Measurements from ENCODE around the gene LRCH1.
A peak's percentile ranks its signal among the peaks of the same experiment; 100 is the strongest.
"Not testable (repeated sequence)": the region's sequence is repeated elsewhere in the genome, so short reads cannot be mapped to it uniquely, and the experiment has no call there.

LRCH1 gene

GRCh38 chr13:46751811-46752635 is 199.1 kb downstream of the LRCH1 start:
- no peaks in the 10 kb centered on the region for H3K9me3 Mint-ChIP-seq
- H3K4me1 Mint-ChIP-seq, result peaks cover 34% of the 10 kb centered on the region
- H3K4me3 Mint-ChIP-seq, result peak overlapping the region; percentile 44
- H3K36me3 Mint-ChIP-seq, result peaks cover 7% of the 10 kb centered on the region
- H3K27me3 Mint-ChIP-seq, result no peaks in the 10 kb centered on the region
- peak overlapping the region; percentile 81 for H3K27ac Mint-ChIP-seq

GRCh38 chr13:46753137-46753536 is 200.2 kb downstream of the LRCH1 start:
- H3K36me3 Mint-ChIP-seq, result peaks cover 7% of the 10 kb centered on the region
- no peak overlapping the region for H3K4me3 Mint-ChIP-seq
- no peaks in the 10 kb centered on the region for H3K27me3 Mint-ChIP-seq
- no peaks in the 10 kb centered on the region for H3K9me3 Mint-ChIP-seq
- no peak overlapping the region for H3K27ac Mint-ChIP-seq
- peaks cover 34% of the 10 kb centered on the region for H3K4me1 Mint-ChIP-seq

- Mint-ChIP-seq H3K27me3 (no peaks in the 10 kb centered on the region), H3K27ac (no peak overlapping the region), H3K36me3 (peaks cover 2% of the 10 kb centered on the region), H3K4me1 (peaks cover 34% of the 10 kb centered on the region), H3K9me3 (no peaks in the 10 kb centered on the region), H3K4me3 (no peak overlapping the region)
Measured at GRCh38 chr13:46753917-46754316, 200.9 kb downstream of the LRCH1 start.

GRCh38 chr13:46754812-46755211 is 201.8 kb downstream of the LRCH1 start:
- no peaks in the 10 kb centered on the region for H3K36me3 Mint-ChIP-seq
- no peaks in the 10 kb centered on the region for H3K27me3 Mint-ChIP-seq
- H3K4me3 Mint-ChIP-seq, result no peak overlapping the region
- H3K9me3 Mint-ChIP-seq, result no peaks in the 10 kb centered on the region
- no peak overlapping the region for H3K27ac Mint-ChIP-seq
- H3K4me1 Mint-ChIP-seq, result peaks cover 31% of the 10 kb centered on the region

- H3K4me1 Mint-ChIP-seq, result peaks cover 24% of the 10 kb centered on the region
- not testable (repeated sequence) for H3K36me3 Mint-ChIP-seq, H3K4me3 Mint-ChIP-seq, H3K27ac Mint-ChIP-seq, H3K27me3 Mint-ChIP-seq, H3K9me3 Mint-ChIP-seq
Measured at GRCh38 chr13:46755508-46755907, 202.5 kb downstream of the LRCH1 start.

- Mint-ChIP-seq H3K9me3 (no peaks in the 10 kb centered on the region), H3K36me3 (no peaks in the 10 kb centered on the region), H3K27ac (no peak overlapping the region), H3K4me3 (no peak overlapping the region), H3K27me3 (no peaks in the 10 kb centered on the region), H3K4me1 (peaks cover 12% of the 10 kb centered on the region)
Measured at GRCh38 chr13:46756977-46757376, 204.0 kb downstream of the LRCH1 start.

- H3K36me3 Mint-ChIP-seq, result no peaks in the 10 kb centered on the region
- no peak overlapping the region for H3K27ac Mint-ChIP-seq
- no peak overlapping the region for H3K4me3 Mint-ChIP-seq
- no peaks in the 10 kb centered on the region for H3K27me3 Mint-ChIP-seq
- peaks cover 8% of the 10 kb centered on the region for H3K4me1 Mint-ChIP-seq
- no peaks in the 10 kb centered on the region for H3K9me3 Mint-ChIP-seq
Measured at GRCh38 chr13:46757640-46758039, 204.7 kb downstream of the LRCH1 start.

- Mint-ChIP-seq H3K27me3 (no peaks in the 10 kb centered on the region), H3K36me3 (no peaks in the 10 kb centered on the region), H3K9me3 (no peaks in the 10 kb centered on the region), H3K4me1 (no peaks in the 10 kb centered on the region), H3K4me3 (no peak overlapping the region), H3K27ac (no peak overlapping the region)
Measured at GRCh38 chr13:46759846-46760245, 206.9 kb downstream of the LRCH1 start.

GRCh38 chr13:46761174-46761573 is 208.2 kb downstream of the LRCH1 start:
- Mint-ChIP-seq H3K27me3 (no peaks in the 10 kb centered on the region), H3K4me1 (no peaks in the 10 kb centered on the region), H3K36me3 (no peaks in the 10 kb centered on the region), H3K9me3 (no peaks in the 10 kb centered on the region), H3K4me3 (no peak overlapping the region), H3K27ac (no peak overlapping the region)

- Mint-ChIP-seq H3K27ac (no peak overlapping the region), H3K36me3 (no peaks in the 10 kb centered on the region), H3K9me3 (no peaks in the 10 kb centered on the region), H3K27me3 (no peaks in the 10 kb centered on the region), H3K4me1 (no peaks in the 10 kb centered on the region), H3K4me3 (no peak overlapping the region)
Measured at GRCh38 chr13:46761866-46762265, 208.9 kb downstream of the LRCH1 start.

GRCh38 chr13:46769925-46770324 is 217.0 kb downstream of the LRCH1 start:
- not testable (repeated sequence) for H3K27me3 Mint-ChIP-seq, H3K4me3 Mint-ChIP-seq, H3K4me1 Mint-ChIP-seq, H3K9me3 Mint-ChIP-seq, H3K27ac Mint-ChIP-seq
- H3K36me3 Mint-ChIP-seq, result peaks cover 35% of the 10 kb centered on the region

GRCh38 chr13:46771693-46772092 is 218.7 kb downstream of the LRCH1 start:
- no peaks in the 10 kb centered on the region for H3K9me3 Mint-ChIP-seq
- peaks cover 42% of the 10 kb centered on the region for H3K36me3 Mint-ChIP-seq
- H3K27ac Mint-ChIP-seq, result no peak overlapping the region
- no peaks in the 10 kb centered on the region for H3K27me3 Mint-ChIP-seq
- no peak overlapping the region for H3K4me3 Mint-ChIP-seq
- no peaks in the 10 kb centered on the region for H3K4me1 Mint-ChIP-seq

GRCh38 chr13:46773541-46773940 is 220.6 kb downstream of the LRCH1 start:
- H3K27ac Mint-ChIP-seq, result no peak overlapping the region
- peaks cover 51% of the 10 kb centered on the region for H3K36me3 Mint-ChIP-seq
- H3K9me3 Mint-ChIP-seq, result no peaks in the 10 kb centered on the region
- no peaks in the 10 kb centered on the region for H3K4me1 Mint-ChIP-seq
- H3K27me3 Mint-ChIP-seq, result no peaks in the 10 kb centered on the region
- H3K4me3 Mint-ChIP-seq, result no peak overlapping the region

GRCh38 chr13:46775385-46776107 is 222.6 kb downstream of the LRCH1 start:
- Mint-ChIP-seq H3K36me3 (peaks cover 44% of the 10 kb centered on the region), H3K27ac (no peak overlapping the region), H3K9me3 (no peaks in the 10 kb centered on the region), H3K4me3 (no peak overlapping the region), H3K27me3 (no peaks in the 10 kb centered on the region), H3K4me1 (no peaks in the 10 kb centered on the region)

- Mint-ChIP-seq H3K27ac (no peak overlapping the region), H3K4me3 (no peak overlapping the region), H3K27me3 (no peaks in the 10 kb centered on the region), H3K4me1 (no peaks in the 10 kb centered on the region), H3K9me3 (no peaks in the 10 kb centered on the region), H3K36me3 (peaks cover 41% of the 10 kb centered on the region)
Measured at GRCh38 chr13:46778095-46778494, 225.1 kb downstream of the LRCH1 start.

GRCh38 chr13:46778890-46779289 is 225.9 kb downstream of the LRCH1 start:
- no peak overlapping the region for H3K27ac Mint-ChIP-seq
- H3K9me3 Mint-ChIP-seq, result no peaks in the 10 kb centered on the region
- H3K27me3 Mint-ChIP-seq, result no peaks in the 10 kb centered on the region
- H3K4me3 Mint-ChIP-seq, result no peak overlapping the region
- peaks cover 36% of the 10 kb centered on the region for H3K36me3 Mint-ChIP-seq
- H3K4me1 Mint-ChIP-seq, result no peaks in the 10 kb centered on the region
